PFSK-1 (cell line): ENCODE results near the gene KAZN.

Source experiments
- POLR2AphosphoS5 ChIP-seq: IDR thresholded peaks from 2 replicates; pipeline ENCODE4 v1.6.1; 2012; ENCODE audit warnings: low read depth, mild to moderate bottlenecking, control low read depth, low read length, moderate library complexity
- SIN3A ChIP-seq: IDR thresholded peaks from 2 replicates; pipeline ENCODE4 v1.6.1; 2012; ENCODE audit warnings: mild to moderate bottlenecking, low read length, moderate library complexity, borderline replicate concordance; ENCODE audit not compliant: insufficient read depth
- TAF1 ChIP-seq: IDR thresholded peaks from 2 replicates; pipeline ENCODE4 v1.6.1; 2012; ENCODE audit warnings: low read length, control low read depth, borderline replicate concordance; ENCODE audit not compliant: insufficient read depth

DNA sequence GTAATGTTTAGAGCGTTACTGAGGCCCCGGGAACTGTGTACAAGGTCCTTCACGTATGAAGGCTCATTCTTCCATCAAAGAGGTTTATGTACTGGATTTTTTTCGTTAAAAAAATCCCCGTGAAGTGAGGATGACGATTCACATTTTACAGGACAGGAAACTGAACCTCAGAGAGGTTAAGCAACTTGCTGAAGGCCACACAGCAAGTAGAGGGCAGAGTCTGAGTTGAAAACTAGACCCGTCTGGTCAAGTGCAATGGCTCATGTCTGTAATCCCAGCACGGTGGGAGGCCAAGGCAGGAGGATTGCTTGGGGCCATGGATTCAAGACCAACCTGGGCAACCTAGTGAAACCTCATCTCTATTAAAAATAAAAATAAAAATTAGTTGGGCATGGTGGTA, 140.2 kb downstream of the KAZN start:
- TF ChIP-seq SIN3A: no peak
- TF ChIP-seq POLR2AphosphoS5: no peak
- TF ChIP-seq TAF1: no peak
